HEK293 (cell line): ENCODE measurements around the gene NPEPL1.

Source experiments
- ATF2 ChIP-seq: fragments of 450-650 bp; formaldehyde crosslinking; IDR thresholded peaks from 2 replicates; pipeline ENCODE4 v1.5.1; 2016; ENCODE audit warnings: missing biosample characterization, missing genetic modification characterization, low read depth
- GLIS1 ChIP-seq: fragments of 450-650 bp; formaldehyde crosslinking; IDR thresholded peaks from 2 replicates; pipeline ENCODE4 v1.5.1; 2016; ENCODE audit warnings: missing biosample characterization, missing genetic modification characterization
- HOXD13 ChIP-seq: sonication (generic); formaldehyde crosslinking; IDR thresholded peaks from 2 replicates; pipeline ENCODE4 v1.8.0; 2022; ENCODE audit warnings: missing genetic modification reagents, borderline replicate concordance
- MZF1 ChIP-seq: fragments of 450-650 bp; formaldehyde crosslinking; IDR thresholded peaks from 2 replicates; pipeline ENCODE4 v1.5.1; 2017; ENCODE audit warnings: missing biosample characterization, missing genetic modification characterization, borderline replicate concordance
- PRDM1 ChIP-seq: fragments of 450-650 bp; formaldehyde crosslinking; IDR thresholded peaks from 2 replicates; pipeline ENCODE4; 2016; ENCODE audit warnings: missing biosample characterization, missing genetic modification characterization
- REST ChIP-seq: fragments of 450-650 bp; formaldehyde crosslinking; IDR thresholded peaks from 2 replicates; pipeline ENCODE4 v1.5.1; 2016; ENCODE audit warnings: missing biosample characterization, missing genetic modification characterization
- SP3 ChIP-seq: fragments of 450-650 bp; formaldehyde crosslinking; IDR thresholded peaks from 2 replicates; pipeline ENCODE4 v1.5.1; 2016; ENCODE audit warnings: missing biosample characterization, missing genetic modification characterization
- TCF7L2 ChIP-seq: IDR thresholded peaks from 2 replicates; pipeline ENCODE4 v1.6.1; 2011; ENCODE audit warnings: low read depth, mild to moderate bottlenecking, inconsistent platforms, low read length, moderate library complexity, borderline replicate concordance
- ZBTB1 ChIP-seq: fragments of 450-650 bp; formaldehyde crosslinking; IDR thresholded peaks from 2 replicates; pipeline ENCODE4 v1.5.1; 2016; ENCODE audit warnings: missing biosample characterization, missing genetic modification characterization
- ZBTB7A ChIP-seq: fragments of 450-650 bp; formaldehyde crosslinking; IDR thresholded peaks from 2 replicates; pipeline ENCODE4 v1.5.1; 2016; ENCODE audit warnings: low read depth, missing biosample characterization, missing genetic modification characterization
- ZEB2 ChIP-seq: fragments of 450-650 bp; formaldehyde crosslinking; IDR thresholded peaks from 2 replicates; pipeline ENCODE4 v1.5.1; 2016; ENCODE audit warnings: missing biosample characterization, missing genetic modification characterization
- ZNF114 ChIP-seq: fragments of 450-650 bp; formaldehyde crosslinking; IDR thresholded peaks from 2 replicates; pipeline ENCODE4 v1.5.0; 2017; ENCODE audit warnings: missing biosample characterization, missing genetic modification characterization
- ZNF132 ChIP-seq: fragments of 450-650 bp; formaldehyde crosslinking; IDR thresholded peaks from 2 replicates; pipeline ENCODE4 v1.5.1; 2017; ENCODE audit warnings: missing biosample characterization, missing genetic modification characterization, borderline replicate concordance
- ZNF157 ChIP-seq: fragments of 450-650 bp; formaldehyde crosslinking; IDR thresholded peaks from 2 replicates; pipeline ENCODE4 v1.5.1; 2016; ENCODE audit warnings: missing biosample characterization, missing genetic modification characterization
- ZNF24 ChIP-seq: fragments of 450-650 bp; formaldehyde crosslinking; IDR thresholded peaks from 2 replicates; pipeline ENCODE4 v1.5.1; 2016; ENCODE audit warnings: missing biosample characterization, missing genetic modification characterization
- ZNF311 ChIP-seq: fragments of 450-650 bp; formaldehyde crosslinking; IDR thresholded peaks from 2 replicates; pipeline ENCODE4 v1.5.1; 2017; ENCODE audit warnings: missing biosample characterization, missing genetic modification characterization, borderline replicate concordance
- ZNF394 ChIP-seq: fragments of 450-650 bp; formaldehyde crosslinking; IDR thresholded peaks from 2 replicates; pipeline ENCODE4 v1.5.1; 2016; ENCODE audit warnings: missing biosample characterization, missing genetic modification characterization, mild to moderate bottlenecking, moderate library complexity, borderline replicate concordance
- ZNF580 ChIP-seq: fragments of 450-650 bp; formaldehyde crosslinking; IDR thresholded peaks from 2 replicates; pipeline ENCODE4 v1.5.1; 2016; ENCODE audit warnings: missing biosample characterization, missing genetic modification characterization
- ZNF585B ChIP-seq: fragments of 450-650 bp; formaldehyde crosslinking; IDR thresholded peaks from 2 replicates; pipeline ENCODE4 v1.5.1; 2016; ENCODE audit warnings: missing biosample characterization, missing genetic modification characterization
- ZNF654 ChIP-seq: fragments of 450-650 bp; formaldehyde crosslinking; IDR thresholded peaks from 2 replicates; pipeline ENCODE4 v1.5.1; 2016; ENCODE audit warnings: low read depth, missing biosample characterization, missing genetic modification characterization
- ZNF658 ChIP-seq: fragments of 450-650 bp; formaldehyde crosslinking; IDR thresholded peaks from 2 replicates; pipeline ENCODE4; 2016; ENCODE audit warnings: missing biosample characterization, missing genetic modification characterization
- ZNF830 ChIP-seq: fragments of 450-650 bp; IDR thresholded peaks from 2 replicates; pipeline ENCODE4 v1.5.0; 2018; ENCODE audit warnings: missing biosample characterization, missing genetic modification characterization, low read depth, mild to moderate bottlenecking, moderate library complexity
- ZSCAN23 ChIP-seq: fragments of 450-650 bp; formaldehyde crosslinking; IDR thresholded peaks from 2 replicates; pipeline ENCODE4 v1.5.1; 2016; ENCODE audit warnings: missing biosample characterization, missing genetic modification characterization
- ZSCAN4 ChIP-seq: fragments of 450-650 bp; formaldehyde crosslinking; IDR thresholded peaks from 2 replicates; pipeline ENCODE4 v1.5.1; 2017; ENCODE audit warnings: missing biosample characterization, missing genetic modification characterization
- TF ChIP-seq, protein P1 (sequence below): fragments of 450-650 bp; formaldehyde crosslinking; IDR thresholded peaks from 2 replicates; pipeline ENCODE4 v1.5.1; 2016; ENCODE audit warnings: missing biosample characterization, missing genetic modification characterization
- TF ChIP-seq, protein P2 (sequence below): fragments of 450-650 bp; formaldehyde crosslinking; IDR thresholded peaks from 2 replicates; pipeline ENCODE4 v1.5.1; 2017; ENCODE audit warnings: missing biosample characterization, missing genetic modification characterization
- TF ChIP-seq, protein P3 (sequence below): IDR thresholded peaks from 2 replicates; pipeline ENCODE4 v1.6.1; 2011; ENCODE audit warnings: mild to moderate bottlenecking, low read depth, low read length, borderline replicate concordance
- TF ChIP-seq, protein P4 (sequence below): fragments of 450-650 bp; formaldehyde crosslinking; IDR thresholded peaks from 2 replicates; pipeline ENCODE4 v1.5.1; 2016; ENCODE audit warnings: missing biosample characterization, missing genetic modification characterization

The NPEPL1 gene

GRCh38 chr20:58650776-58651558 is 41.6 kb upstream of the NPEPL1 start, which contains the start of gene STX16 (continued):
- TF ChIP-seq ATF2 (peak; percentile 62), TCF7L2 (no peak), ZNF311 (tag by site-specific recombination) (no peak), ZSCAN4 (tag by site-specific recombination) (peak; percentile 84), ZNF830 (tag by site-specific recombination) (no peak), ZNF24 (tag by site-specific recombination) (peak; percentile 98), HOXD13 (CRISPR knock-in tag) (peak; percentile 91), ZBTB1 (tag by site-specific recombination) (peak; percentile 94), SP3 (tag by site-specific recombination) (peak; percentile 92), PRDM1 (tag by site-specific recombination) (peak; percentile 58; the same call in 1 of the 2 replicates), ZNF157 (tag by site-specific recombination) (no peak), ZEB2 (peak; percentile 97), ZNF132 (tag by site-specific recombination) (no peak), ZNF580 (tag by site-specific recombination) (peak; percentile 88; the same call in 1 of the 2 replicates), ZNF394 (tag by site-specific recombination) (peak; percentile 94), ZNF585B (tag by site-specific recombination) (no peak), ZNF654 (tag by site-specific recombination) (no peak; the same call in 1 of the 2 replicates), REST (tag by site-specific recombination) (peak; percentile 88), ZBTB7A (tag by site-specific recombination) (peak; percentile 98), MZF1 (tag by site-specific recombination) (peak; percentile 93), ZNF658 (tag by site-specific recombination) (0 out of 2 replicates have a peak, but pooled peaks have one; percentile 51), GLIS1 (tag by site-specific recombination) (peak; percentile 81), ZSCAN23 (peak; percentile 100), ZNF114 (peak; percentile 77; the same call in 1 of the 2 replicates)
- TF ChIP-seq, protein P1, sequence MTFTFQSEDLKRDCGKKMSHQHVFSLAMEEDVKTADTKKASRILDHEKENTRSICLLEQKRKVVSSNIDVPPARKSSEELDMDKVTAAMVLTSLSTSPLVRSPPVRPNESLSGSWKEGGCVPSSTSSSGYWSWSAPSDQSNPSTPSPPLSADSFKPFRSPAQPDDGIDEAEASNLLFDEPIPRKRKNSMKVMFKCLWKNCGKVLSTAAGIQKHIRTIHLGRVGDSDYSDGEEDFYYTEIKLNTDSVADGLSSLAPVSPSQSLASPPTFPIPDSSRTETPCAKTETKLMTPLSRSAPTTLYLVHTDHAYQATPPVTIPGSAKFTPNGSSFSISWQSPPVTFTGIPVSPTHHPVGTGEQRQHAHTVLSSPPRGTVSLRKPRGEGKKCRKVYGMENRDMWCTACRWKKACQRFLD (tag by site-specific recombination) = no peak
- TF ChIP-seq, protein P2, sequence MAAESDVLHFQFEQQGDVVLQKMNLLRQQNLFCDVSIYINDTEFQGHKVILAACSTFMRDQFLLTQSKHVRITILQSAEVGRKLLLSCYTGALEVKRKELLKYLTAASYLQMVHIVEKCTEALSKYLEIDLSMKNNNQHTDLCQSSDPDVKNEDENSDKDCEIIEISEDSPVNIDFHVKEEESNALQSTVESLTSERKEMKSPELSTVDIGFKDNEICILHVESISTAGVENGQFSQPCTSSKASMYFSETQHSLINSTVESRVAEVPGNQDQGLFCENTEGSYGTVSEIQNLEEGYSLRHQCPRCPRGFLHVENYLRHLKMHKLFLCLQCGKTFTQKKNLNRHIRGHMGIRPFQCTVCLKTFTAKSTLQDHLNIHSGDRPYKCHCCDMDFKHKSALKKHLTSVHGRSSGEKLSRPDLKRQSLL (tag by site-specific recombination) = peak; percentile 96
- TF ChIP-seq, protein P3, sequence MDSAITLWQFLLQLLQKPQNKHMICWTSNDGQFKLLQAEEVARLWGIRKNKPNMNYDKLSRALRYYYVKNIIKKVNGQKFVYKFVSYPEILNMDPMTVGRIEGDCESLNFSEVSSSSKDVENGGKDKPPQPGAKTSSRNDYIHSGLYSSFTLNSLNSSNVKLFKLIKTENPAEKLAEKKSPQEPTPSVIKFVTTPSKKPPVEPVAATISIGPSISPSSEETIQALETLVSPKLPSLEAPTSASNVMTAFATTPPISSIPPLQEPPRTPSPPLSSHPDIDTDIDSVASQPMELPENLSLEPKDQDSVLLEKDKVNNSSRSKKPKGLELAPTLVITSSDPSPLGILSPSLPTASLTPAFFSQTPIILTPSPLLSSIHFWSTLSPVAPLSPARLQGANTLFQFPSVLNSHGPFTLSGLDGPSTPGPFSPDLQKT = no peak
- TF ChIP-seq, protein P4, sequence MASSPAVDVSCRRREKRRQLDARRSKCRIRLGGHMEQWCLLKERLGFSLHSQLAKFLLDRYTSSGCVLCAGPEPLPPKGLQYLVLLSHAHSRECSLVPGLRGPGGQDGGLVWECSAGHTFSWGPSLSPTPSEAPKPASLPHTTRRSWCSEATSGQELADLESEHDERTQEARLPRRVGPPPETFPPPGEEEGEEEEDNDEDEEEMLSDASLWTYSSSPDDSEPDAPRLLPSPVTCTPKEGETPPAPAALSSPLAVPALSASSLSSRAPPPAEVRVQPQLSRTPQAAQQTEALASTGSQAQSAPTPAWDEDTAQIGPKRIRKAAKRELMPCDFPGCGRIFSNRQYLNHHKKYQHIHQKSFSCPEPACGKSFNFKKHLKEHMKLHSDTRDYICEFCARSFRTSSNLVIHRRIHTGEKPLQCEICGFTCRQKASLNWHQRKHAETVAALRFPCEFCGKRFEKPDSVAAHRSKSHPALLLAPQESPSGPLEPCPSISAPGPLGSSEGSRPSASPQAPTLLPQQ (tag by site-specific recombination) = peak; percentile 96
